ENCODE results near the gene KRT26. TPM values are rescaled to one million over a fixed set of nuclear protein-coding genes. Genes with fewer than 3 reads are reported as not detected.
"Not testable (repeated sequence)": the region's sequence is repeated elsewhere in the genome, so short reads cannot be mapped to it uniquely, and the experiment has no call there.

The KRT26 gene
- total RNA-seq, 3 donors from 2014 or later = not detected

DNA sequence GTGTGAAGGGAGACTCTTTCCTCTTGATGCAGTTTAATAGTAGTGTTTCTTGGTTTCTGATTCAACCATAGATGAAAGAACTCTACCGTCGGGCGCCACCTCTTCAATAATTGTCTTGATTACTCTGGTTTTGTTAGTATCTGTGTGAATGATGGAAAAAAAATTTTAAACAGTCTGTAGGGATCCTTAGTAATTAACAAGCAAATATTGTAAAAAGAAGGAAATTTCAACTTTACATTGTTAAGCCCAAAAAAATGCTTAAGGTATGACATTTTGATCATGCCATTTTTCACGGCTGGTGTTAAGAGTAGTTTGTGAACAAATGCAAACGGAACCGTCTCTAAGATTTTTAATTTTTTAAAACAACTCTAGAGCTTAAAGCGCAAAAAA, 46.3 kb upstream of the KRT26 start:
- ATAC-seq (no peak), DNase-seq (no peak)
- Histone ChIP-seq H3K4me3 (peak overlapping the region; percentile 46), H3K36me3 (ENCODE audit: low read depth) (no peaks in the 10 kb centered on the region), H3K9me3 (no peaks in the 10 kb centered on the region), H3K4me1 (ENCODE audit: low read depth) (no peaks in the 10 kb centered on the region)
- TF ChIP-seq, protein P1, sequence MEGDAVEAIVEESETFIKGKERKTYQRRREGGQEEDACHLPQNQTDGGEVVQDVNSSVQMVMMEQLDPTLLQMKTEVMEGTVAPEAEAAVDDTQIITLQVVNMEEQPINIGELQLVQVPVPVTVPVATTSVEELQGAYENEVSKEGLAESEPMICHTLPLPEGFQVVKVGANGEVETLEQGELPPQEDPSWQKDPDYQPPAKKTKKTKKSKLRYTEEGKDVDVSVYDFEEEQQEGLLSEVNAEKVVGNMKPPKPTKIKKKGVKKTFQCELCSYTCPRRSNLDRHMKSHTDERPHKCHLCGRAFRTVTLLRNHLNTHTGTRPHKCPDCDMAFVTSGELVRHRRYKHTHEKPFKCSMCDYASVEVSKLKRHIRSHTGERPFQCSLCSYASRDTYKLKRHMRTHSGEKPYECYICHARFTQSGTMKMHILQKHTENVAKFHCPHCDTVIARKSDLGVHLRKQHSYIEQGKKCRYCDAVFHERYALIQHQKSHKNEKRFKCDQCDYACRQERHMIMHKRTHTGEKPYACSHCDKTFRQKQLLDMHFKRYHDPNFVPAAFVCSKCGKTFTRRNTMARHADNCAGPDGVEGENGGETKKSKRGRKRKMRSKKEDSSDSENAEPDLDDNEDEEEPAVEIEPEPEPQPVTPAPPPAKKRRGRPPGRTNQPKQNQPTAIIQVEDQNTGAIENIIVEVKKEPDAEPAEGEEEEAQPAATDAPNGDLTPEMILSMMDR (IDR thresholded peaks at IDR 0.05) = no peak
- intact Hi-C loops (cut with DNase I, micrococcal nuclease) = no loop called here

DNA sequence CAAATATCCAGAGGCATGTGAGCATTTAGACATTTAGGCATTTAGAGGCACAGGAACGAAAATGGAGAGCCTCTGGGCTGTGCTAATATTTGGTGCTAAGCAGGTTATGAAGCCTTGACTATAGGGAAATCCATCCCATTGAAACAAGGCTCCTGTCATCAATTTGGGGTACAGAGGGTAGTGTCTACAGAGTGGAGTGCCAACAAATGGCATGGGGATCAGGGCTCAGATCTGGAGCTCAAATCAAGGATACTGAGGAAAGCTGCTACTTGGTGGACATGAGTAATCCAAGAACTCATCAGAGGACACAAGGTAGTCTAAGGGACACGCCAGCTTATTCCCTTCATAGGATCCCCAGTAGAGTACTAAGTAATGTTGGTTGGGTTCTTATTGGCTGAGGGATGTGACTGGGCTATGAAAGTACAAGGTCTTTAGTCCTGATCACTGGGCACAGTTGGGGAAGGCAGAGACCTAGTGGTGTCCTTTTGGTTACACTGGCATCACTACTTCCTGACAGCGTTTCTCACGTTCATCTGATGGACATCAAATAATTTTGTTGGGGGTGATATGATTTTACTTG, 45.2 kb upstream of the KRT26 start:
- Histone ChIP-seq H3K36me3 (ENCODE audit: low read depth) (no peaks in the 10 kb centered on the region), H3K4me3 (no peak overlapping the region), H3K9me3 (no peaks in the 10 kb centered on the region), H3K4me1 (ENCODE audit: low read depth) (no peaks in the 10 kb centered on the region)
- TF ChIP-seq, protein P1 (IDR thresholded peaks at IDR 0.05) = no peak
- intact Hi-C loops (cut with DNase I, micrococcal nuclease) = no loop called here
- DNase-seq = no peak
- ATAC-seq = no peak

DNA sequence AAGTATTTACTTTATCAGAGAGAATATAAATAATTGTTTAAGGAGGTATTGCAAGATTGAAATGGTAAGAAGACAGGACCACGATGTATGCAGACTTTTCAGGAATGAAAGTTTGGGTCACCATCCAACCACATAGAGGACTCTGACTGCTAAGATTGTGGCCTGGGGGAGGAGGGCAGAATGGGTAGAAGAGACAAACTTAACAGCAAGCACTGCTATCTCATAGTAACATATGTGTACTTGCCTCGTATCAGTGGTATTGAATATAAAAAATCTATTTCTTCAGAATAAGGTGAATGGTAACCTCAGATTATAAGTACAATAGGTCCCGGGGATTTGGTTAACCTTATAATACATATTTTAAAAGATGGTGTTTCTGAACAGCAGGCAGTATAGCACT, 44.6 kb upstream of the KRT26 start:
- Histone ChIP-seq H3K4me3 (no peak overlapping the region), H3K36me3 (ENCODE audit: low read depth) (no peaks in the 10 kb centered on the region), H3K9me3 (no peaks in the 10 kb centered on the region), H3K4me1 (ENCODE audit: low read depth) (no peaks in the 10 kb centered on the region)
- ATAC-seq = no peak
- DNase-seq = no peak
- intact Hi-C loops (cut with DNase I, micrococcal nuclease) = no loop called here
- TF ChIP-seq, protein P1 (IDR thresholded peaks at IDR 0.05) = no peak

DNA sequence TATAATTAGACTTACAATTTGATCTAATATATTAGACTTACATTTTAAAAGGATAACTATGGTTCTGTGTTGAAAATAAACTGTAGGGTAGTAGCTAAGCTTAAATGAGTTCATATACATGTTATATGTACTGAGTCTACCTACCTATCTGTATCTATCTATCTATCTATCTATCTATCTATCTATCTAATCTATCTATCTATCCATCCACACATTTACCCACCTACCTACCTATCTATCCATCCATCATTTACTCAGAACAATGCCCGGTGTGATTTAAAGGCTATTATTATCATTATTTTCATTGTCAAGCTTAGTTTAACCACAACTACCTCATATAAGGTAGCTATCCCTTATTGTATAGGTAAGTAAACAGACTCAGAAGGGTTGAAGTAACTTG, 43.4 kb upstream of the KRT26 start:
- Histone ChIP-seq H3K4me1 (ENCODE audit: low read depth) (no peaks in the 10 kb centered on the region), H3K36me3 (ENCODE audit: low read depth) (no peaks in the 10 kb centered on the region)
- ATAC-seq = no peak

DNA sequence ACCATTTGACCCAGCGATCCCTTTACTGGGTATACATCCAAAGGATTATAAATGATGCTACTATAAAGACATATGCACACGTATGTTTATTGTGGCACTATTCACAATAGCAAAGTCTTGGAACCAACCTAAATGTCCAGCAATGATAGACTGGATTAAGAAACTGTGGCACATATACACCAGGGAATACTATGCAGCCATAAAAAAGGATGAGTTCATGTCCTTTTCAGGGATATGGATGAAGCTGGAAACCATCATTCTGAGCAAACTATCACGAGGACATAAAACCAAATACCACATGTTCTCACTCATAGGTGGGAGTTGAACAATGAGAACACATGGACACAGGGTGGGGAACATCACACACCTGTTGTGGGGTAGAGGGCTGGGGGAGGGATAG, 42.7 kb upstream of the KRT26 start:
- ATAC-seq; intact Hi-C loops (cut with DNase I, micrococcal nuclease); H3K36me3 ChIP-seq (ENCODE audit: low read depth): not testable (repeated sequence)

More for the DNA sequence above, 43.4 kb upstream of the KRT26 start:
- DNase-seq = no peak
- no peaks in the 10 kb centered on the region for H3K9me3 ChIP-seq
- intact Hi-C loops (cut with DNase I, micrococcal nuclease) = no loop called here
- H3K4me3 ChIP-seq = no peak overlapping the region
- TF ChIP-seq, protein P1 (IDR thresholded peaks at IDR 0.05) = no peak

DNA sequence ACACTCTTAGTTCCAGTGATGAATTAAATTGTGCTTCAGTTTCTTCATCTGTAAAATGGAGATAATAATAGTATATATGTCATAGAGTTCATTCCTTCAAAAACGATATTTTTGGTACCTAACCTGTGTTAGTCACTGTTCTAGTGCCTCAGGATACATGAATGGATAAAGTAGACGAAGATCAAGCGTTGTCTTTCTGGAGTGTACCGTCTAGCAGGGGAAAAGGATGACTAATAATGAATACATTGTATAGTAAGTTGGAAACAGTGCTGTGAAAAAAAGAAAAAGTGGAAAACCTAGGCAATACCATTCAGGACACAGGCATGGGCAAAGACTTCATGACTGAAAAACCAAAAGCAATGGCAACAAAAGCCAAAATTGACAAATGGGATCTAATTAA, 41.8 kb upstream of the KRT26 start:
- no peak overlapping the region for H3K4me3 ChIP-seq
- TF ChIP-seq, protein P1 (IDR thresholded peaks at IDR 0.05) = no peak
- no peaks in the 10 kb centered on the region for H3K4me1 ChIP-seq (ENCODE audit: low read depth)
- H3K9me3 ChIP-seq = no peaks in the 10 kb centered on the region
- no peak for ATAC-seq
- intact Hi-C loops (cut with DNase I, micrococcal nuclease) = no loop called here
- no peaks in the 10 kb centered on the region for H3K36me3 ChIP-seq (ENCODE audit: low read depth)
- DNase-seq = no peak

More for the DNA sequence above, 42.7 kb upstream of the KRT26 start:
- not testable (repeated sequence) for H3K9me3 ChIP-seq; H3K4me1 ChIP-seq (ENCODE audit: low read depth); DNase-seq; H3K4me3 ChIP-seq

All from mucosa of descending colon (tissue), 3 donors.